ENCODE results near the gene SPEG.

- TF ChIP-seq POLR2AphosphoS5 (IDR thresholded peaks at IDR 0.05; ENCODE audit: low read depth, low read length) (no peak), MAX (IDR thresholded peaks at IDR 0.05) (no peak), CTCF (IDR thresholded peaks at IDR 0.05 in 2 of 3, conservative IDR thresholded peaks at IDR 0.05 in 1 of 3; ENCODE audit: borderline replicate concordance in 1 of 3, insufficient read depth in 1 of 3, low read depth in 2 of 3, low read length in 2 of 3) (no peak), EZH2phosphoT487 (IDR thresholded peaks at IDR 0.05; ENCODE audit: borderline replicate concordance) (no peak), EZH2 (IDR thresholded peaks at IDR 0.05) (no peak), ELF1 (IDR thresholded peaks at IDR 0.05; ENCODE audit: borderline replicate concordance, low read depth) (no peak), POLR2A (IDR thresholded peaks at IDR 0.05; ENCODE audit: borderline replicate concordance, extremely low read depth, insufficient read depth, insufficient read length) (no peak), FOSL1 (IDR thresholded peaks at IDR 0.05; ENCODE audit: low read depth) (no peak)
Observed at GRCh38 chr2:219477815-219478214, 43.2 kb downstream of the SPEG start.
